GM20000 (cell line): ENCODE results near the gene CHRM5.

Experiments
- DNase-seq: peaks from one replicate; pipeline ENCODE4 v3.0.0; 2012; ENCODE audit warnings: low spot score
- TF ChIP-seq, protein P1 (sequence below): IDR thresholded peaks from 2 replicates; pipeline ENCODE4 v1.5.1; 2012; ENCODE audit warnings: mild to moderate bottlenecking, control low read depth; ENCODE audit errors: extremely low read depth, missing control alignments

Gene CHRM5

DNA sequence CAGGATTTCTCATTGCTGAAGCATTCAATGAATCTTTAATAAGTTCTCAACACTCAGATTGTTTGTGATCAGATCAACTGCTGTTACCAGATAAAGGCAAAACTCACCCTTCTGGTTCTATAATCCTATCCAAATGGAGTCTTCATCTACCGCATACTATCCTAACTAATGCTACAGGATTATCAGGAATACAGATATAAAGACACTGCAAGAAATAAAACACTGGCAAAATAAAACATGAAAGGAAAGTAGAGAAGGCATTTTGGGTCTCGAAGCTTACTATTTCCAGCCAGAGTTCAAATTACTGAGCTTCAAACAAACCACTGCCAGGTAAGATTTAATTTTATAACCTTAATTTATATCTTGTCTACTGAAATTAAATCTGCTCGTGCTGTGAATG is 524 bp downstream of the CHRM5 start:
- no peak for DNase-seq
- TF ChIP-seq, protein P1, sequence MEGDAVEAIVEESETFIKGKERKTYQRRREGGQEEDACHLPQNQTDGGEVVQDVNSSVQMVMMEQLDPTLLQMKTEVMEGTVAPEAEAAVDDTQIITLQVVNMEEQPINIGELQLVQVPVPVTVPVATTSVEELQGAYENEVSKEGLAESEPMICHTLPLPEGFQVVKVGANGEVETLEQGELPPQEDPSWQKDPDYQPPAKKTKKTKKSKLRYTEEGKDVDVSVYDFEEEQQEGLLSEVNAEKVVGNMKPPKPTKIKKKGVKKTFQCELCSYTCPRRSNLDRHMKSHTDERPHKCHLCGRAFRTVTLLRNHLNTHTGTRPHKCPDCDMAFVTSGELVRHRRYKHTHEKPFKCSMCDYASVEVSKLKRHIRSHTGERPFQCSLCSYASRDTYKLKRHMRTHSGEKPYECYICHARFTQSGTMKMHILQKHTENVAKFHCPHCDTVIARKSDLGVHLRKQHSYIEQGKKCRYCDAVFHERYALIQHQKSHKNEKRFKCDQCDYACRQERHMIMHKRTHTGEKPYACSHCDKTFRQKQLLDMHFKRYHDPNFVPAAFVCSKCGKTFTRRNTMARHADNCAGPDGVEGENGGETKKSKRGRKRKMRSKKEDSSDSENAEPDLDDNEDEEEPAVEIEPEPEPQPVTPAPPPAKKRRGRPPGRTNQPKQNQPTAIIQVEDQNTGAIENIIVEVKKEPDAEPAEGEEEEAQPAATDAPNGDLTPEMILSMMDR: no peak

DNA sequence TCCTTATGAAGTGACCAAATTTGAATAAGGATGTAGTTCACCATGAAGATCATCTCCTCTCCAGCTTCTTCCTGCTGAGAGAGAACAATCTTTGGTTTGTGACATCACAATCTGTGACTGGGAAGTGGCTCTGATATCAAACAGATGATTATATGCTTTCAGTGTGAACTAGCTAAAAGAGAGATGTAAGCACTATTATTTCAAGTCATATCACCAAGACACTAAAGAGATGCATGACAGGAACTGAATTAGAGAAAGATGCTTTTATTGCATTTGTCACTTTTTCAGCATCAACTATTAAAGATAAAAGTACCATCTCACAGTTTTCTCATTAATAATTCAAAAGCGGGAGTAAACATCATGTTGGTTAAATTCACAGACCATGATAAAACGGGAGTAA is 3.5 kb downstream of the CHRM5 start:
- TF ChIP-seq, protein P1: no peak
- no peak for DNase-seq

GRCh38 chr15:33975022-33975565 is 6.8 kb downstream of the CHRM5 start:
- DNase-seq: no peak
- TF ChIP-seq, protein P1: no peak

GRCh38 chr15:33980159-33980558 is 11.9 kb downstream of the CHRM5 start:
- no peak for DNase-seq
- TF ChIP-seq, protein P1: no peak

DNA sequence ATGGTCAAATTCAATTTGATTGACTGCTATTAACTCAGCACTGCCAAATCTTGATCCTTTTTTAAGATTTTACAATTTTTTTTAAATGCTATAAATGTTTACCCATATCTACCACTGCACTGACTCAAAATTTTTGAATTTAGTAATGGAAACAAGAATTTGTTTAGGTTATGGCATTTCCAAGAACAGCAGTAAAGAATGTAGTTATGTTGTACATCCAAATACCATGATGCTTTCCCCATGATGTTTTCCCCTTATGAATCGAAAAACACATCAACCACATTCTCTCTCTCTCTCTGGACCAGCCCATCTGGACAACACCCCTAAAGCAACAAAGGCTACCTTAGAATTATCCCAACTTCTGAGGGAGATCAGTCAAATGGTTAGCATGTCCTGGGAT is 14.2 kb downstream of the CHRM5 start:
- DNase-seq: no peak
- TF ChIP-seq, protein P1: no peak

DNA sequence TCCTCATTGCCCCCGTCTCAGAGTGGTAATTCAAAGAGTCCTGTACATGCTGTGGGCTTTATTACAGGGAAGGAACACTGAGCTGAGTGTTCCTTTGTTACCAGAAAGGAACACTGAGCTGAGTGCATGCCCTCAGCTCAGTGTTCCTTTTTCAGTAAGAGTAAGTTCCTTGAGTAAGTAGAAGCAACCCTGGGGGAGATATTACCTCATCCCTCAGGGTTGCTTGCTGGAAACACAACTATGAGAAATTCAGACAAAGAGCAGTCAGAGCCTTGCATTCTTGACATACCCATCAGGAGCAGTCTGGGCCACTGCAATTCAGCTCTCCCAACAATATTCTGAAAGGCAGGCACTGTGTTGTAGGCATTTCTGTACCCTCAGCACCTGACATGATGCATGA is 17.0 kb downstream of the CHRM5 start:
- TF ChIP-seq, protein P1: no peak
- no peak for DNase-seq

DNA sequence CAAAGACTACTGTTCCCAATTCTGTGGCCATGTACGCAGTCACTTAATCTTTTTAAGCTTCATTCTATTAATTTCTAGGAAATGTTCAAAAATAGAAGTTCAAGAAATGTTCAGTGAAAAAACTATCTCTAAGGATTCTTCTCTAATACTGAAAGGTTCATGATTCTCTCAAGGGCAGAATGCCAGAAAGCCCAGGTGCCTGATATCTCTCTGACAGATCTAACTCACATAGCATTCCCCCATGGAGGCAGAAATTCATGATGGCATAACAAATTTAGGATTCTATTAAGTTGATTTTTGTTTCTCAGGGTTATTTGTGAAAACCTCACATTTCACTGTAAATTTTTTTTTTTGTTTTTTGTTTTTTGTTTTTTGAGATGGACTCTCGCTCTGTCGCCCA is 17.5 kb downstream of the CHRM5 start:
- DNase-seq: no peak
- TF ChIP-seq, protein P1: no peak
